ENCODE results near the gene MYCL.
"Not testable (repeated sequence)": the region's sequence is repeated elsewhere in the genome, so short reads cannot be mapped to it uniquely, and the experiment has no call there.

DNA sequence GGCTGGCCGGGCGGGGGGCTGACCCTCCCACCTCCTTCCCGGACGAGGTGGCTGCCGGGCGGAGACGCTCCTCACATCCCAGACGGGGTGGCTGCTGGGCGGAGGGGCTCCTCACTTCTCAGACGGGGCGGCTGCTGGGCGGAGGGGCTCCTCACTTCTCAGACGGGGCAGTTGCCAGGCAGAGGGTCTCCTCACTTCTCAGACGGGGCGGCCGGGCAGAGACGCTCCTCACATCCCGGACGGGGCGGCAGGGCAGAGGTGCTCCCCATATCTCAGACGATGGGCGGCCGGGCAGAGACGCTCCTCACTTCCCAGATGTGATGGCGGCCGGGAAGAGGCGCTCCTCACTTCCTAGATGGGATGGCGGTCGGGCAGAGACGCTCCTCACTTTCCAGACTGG lies 11.4 kb upstream of the MYCL start:
- TF ChIP-seq, protein P1, sequence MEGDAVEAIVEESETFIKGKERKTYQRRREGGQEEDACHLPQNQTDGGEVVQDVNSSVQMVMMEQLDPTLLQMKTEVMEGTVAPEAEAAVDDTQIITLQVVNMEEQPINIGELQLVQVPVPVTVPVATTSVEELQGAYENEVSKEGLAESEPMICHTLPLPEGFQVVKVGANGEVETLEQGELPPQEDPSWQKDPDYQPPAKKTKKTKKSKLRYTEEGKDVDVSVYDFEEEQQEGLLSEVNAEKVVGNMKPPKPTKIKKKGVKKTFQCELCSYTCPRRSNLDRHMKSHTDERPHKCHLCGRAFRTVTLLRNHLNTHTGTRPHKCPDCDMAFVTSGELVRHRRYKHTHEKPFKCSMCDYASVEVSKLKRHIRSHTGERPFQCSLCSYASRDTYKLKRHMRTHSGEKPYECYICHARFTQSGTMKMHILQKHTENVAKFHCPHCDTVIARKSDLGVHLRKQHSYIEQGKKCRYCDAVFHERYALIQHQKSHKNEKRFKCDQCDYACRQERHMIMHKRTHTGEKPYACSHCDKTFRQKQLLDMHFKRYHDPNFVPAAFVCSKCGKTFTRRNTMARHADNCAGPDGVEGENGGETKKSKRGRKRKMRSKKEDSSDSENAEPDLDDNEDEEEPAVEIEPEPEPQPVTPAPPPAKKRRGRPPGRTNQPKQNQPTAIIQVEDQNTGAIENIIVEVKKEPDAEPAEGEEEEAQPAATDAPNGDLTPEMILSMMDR (IDR thresholded peaks at IDR 0.05; ENCODE audit: low read depth, low read length), result not testable (repeated sequence)
- TF ChIP-seq EZH2phosphoT487 (IDR thresholded peaks at IDR 0.05; ENCODE audit: low read depth), result not testable (repeated sequence)
